Stimulated activated CD8-positive, alpha-beta memory T cell treated with anti-CD3 and anti-CD28 coated beads, Interleukin-7, amount 100 ng/mL, for 1 hour (primary cell): ENCODE results near the gene GTPBP4.

Source experiments
- DNase-seq, 2 donors: peaks; one replicate each; pipeline ENCODE4 v3.0.0-alpha.2; 2020; ENCODE audit warnings: low read depth in 2 of 2

Gene GTPBP4

DNA sequence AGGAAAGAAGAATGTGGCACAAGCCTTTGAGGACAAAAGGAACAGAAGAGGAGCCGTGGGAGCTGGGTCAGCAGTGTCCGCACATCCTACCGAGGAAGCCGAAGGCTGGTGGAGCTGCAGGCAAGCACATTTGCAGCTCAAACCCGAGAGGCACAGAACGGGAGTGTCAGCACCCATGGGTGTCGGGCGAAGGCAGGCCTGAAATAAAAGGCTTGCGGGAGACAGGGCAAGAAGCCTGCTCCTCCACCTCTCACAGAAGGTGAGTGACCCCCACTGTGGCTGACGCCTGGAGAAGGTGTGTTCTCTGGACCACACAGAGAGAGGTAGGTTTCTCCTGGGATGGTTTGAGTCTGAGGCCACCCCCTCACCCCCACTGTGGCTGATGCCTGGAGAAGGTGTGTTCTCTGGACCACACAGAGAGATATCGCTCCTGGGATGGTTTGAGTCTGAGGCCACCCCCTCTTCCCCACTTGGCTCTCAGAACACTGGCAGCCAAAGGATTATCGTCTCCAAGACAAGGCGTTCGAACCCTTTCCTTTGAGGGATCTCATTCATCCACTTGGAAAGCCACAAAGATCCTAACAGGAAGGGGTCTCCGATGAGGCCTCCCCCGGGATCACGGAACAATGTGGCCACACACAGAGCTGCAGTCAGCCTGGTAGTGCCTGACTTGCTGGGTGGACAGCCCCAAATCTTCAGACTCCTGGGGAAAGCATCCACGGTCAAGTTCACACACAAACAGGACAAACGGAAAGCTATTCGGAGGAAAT is 21.6 kb upstream of the GTPBP4 start:
- no peak for DNase-seq

DNA sequence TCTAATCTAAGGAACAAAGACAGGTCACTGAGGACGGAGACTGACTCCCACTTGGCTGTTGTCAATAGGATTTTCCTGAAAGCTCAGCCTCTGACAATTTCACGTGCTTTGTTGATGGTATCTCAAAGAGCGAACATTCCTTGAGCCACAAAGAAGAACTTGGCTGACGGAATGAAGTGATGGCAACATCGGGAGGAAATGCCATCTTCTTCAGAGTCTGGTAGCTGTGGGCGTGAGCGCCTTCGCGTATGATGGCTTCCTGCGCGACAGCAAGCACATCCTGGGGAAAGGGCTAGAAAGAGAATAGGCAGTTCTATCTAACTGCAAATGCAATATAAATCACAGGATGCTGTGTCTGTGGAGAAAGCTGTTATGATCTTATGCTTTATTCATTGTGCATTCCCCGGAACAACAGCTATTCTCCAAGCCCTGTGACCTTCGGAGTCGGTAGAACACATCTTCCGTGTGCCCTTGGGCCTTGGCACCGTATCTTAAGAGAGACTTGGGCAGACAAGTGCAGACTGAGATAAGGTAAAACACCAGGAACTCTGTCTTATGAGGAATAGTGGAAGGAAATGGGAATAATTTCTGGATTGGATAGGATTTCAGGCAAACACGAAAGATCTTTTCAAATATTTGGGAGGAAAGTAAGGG is 19.6 kb upstream of the GTPBP4 start:
- no peak for DNase-seq

DNA sequence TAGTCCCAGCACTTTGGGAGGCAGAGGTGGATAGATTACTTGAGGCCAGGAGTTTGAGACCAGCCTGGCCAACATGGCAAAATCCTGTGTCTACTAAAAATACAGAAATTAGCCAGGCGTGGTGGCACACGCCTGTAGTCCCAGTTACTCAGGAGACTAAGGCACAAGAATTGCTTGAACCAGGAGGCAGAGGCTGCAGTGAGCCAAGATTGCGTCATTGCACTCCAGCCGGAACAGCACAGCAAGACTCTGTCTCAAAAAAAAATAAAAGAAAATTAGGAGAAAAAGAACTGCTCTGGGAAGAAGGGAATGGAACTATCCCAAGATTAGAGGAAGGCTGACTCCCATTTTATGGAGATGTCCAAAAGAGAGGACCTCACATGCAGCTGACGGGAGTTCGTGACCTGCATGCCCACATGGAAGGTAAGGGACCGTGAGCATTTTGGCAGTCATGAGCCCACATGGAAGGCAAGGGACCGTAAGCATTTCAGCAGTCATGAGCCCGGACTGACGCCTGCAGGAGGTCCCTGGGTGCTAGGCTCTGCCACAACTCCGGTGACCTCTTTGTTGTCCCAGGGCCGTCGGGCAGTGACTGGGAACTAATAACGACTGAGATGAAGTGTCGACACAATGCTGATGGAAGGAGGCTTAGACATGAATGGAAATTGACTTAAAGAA is 18.6 kb upstream of the GTPBP4 start:
- no peak for DNase-seq

DNA sequence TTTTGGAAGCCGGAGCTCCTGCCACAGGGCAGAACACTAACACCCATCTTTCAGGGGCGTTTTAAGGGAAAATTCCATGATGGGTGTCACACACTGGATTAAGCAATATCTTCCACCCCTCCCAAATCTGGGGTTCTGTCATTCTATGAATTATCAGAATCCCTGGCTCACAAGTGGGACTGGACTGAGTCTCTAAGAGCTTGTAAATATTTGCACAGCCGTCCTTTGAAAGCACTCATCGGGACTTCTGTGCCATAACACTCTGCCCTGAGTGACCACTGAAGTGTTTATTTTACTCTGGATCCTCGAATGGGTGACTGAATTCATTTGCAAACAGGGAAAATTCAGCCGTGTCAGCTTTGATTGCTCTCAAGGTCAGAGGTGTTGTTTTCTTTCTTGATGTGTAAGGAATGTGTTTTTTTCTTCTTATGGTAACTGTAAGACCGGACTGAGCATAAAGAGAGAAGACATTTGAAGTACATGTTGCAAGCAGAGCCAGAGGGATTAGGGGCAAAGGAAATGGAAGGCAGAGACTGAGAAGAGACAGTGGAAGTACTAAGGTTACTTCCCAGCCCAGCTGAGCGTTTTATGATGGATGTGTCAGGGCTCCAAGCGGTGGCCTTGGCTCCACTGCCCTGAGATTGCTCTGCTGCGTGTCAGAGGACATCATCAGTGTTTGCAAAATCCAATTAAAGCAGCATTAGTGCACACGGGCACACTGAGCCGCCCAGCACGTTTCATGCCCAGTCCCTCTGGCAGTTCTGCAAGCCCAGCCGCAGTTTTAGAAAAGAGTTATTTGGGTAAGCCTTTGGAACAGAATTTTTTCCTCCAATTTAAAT is 17.7 kb upstream of the GTPBP4 start:
- no peak for DNase-seq

DNA sequence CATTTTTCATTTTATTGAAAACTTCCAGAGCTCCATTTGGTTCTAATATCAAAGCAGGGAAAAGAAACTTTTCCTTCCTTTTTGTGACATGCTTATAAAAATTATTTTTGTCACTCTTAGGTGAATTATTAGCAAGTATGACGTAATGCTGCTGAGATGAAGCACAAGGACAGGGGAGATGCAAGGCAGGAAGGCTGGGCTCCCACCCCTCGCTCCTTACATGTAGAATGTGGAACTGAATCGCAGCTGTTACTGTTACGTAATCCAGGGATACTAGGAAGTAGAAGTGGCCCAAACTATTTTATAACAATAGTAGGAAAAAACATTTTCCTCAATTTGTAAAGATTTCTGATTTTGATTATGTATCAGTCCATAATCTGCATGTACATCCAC is 17.1 kb upstream of the GTPBP4 start:
- no peak for DNase-seq

DNA sequence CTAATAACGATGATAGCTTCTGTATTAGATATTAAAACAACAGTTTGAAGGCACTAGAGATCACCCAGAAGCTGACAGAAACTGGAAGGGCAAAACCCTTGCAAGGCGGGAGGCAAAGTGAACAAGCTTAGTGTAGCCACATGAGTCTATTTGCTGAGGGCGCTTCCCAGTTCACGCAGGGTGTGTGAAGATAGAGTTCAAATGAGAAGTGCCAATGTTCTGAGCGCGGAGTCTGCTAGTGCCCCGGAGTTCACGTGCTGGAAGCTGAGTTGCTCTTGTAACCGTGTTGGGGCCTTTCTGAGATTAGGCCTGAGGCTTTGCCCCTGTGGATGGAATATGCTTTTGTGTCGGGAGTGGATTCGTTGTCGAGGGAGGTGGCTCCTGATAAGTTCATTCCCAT is 16.6 kb upstream of the GTPBP4 start:
- no peak for DNase-seq

DNA sequence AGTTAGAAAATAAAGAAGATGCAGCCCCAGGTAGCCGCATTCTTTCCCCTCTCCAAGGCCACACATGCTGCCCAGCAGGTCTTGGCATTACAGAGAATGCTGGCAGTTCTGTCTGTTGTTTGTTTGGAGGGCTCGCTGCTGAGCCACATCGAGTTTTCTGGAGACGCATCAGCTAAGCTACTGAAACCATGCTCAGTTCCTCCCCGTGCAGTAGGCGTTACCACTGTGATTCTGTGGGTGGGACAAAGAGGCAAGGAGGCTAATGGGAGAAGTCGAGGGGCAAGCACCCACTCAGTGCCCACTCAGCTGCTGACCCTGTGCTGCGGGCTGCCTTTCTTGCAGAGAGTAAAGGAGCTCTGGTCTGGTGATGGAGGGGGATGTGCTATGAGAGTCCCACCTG is 15.5 kb upstream of the GTPBP4 start:
- no peak for DNase-seq

DNA sequence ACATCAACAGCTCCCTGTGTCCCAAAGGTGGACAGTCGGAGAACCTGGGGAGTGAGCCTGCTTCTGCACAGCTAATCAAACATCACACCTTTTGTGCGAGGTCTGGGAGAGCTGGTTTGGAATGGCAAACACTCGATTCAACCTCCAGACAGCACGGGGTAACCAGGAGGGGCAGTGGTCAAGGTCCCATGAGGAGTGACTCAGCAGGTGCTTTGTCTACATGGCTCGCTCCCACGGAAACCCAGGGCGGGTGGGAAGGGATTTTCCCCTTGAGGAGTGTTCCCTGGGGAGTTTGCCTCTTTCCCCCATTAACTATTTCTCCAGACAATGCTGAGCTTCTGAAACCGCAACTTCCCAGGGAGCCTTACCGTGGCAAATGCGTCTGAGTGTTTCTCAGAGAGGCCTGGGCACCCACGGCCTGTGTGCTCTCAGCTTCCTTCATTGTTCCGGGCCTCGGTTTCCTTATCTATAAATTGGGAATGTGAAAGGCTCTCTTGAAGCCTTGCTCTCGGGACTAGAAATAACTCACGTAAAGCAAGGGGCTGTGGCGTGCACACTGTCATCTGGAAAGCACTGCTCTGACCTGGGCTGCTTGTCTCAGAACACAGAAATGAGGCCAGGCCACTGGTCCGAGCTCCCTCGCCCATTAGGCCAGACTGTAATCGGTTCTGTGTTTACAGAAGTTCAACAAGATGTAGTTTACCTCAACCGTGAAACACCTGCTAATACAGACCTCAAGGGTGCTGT is 14.0 kb upstream of the GTPBP4 start:
- DNase-seq: no peak

DNA sequence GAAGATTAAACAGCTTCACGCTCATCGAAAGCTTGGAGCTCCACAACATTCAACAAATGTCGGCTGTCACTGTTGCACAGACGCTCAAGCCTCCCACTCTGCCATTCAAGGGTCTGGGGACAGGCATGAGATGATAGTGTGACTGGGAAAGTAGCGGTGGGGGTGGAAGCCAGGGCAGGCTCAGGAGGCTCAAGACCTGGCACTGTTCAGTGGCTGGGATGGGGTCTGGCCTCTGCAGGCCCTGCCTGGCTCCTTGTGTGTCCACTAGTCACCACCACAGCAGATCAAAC is 13.5 kb upstream of the GTPBP4 start:
- DNase-seq: no peak

DNA sequence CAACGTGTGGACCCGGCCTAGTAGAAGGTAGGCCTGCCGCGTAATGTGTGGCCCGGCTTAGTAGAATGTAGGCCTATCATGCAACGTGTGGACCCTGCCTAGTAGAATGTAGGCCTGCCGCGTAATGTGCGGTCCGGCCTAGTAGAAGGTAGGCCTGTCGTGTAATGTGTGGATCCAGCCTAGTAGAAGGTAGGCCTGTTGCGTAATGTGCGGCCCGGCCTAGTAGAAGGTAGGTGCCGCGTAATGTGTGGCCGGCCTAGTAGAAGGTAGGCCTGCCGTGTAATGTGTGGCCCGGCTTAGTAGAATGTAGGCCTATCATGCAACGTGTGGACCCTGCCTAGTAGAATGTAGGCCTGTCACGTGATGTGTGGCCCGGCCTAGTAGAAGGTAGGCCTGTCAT is 11.9 kb upstream of the GTPBP4 start:
- no peak for DNase-seq

DNA sequence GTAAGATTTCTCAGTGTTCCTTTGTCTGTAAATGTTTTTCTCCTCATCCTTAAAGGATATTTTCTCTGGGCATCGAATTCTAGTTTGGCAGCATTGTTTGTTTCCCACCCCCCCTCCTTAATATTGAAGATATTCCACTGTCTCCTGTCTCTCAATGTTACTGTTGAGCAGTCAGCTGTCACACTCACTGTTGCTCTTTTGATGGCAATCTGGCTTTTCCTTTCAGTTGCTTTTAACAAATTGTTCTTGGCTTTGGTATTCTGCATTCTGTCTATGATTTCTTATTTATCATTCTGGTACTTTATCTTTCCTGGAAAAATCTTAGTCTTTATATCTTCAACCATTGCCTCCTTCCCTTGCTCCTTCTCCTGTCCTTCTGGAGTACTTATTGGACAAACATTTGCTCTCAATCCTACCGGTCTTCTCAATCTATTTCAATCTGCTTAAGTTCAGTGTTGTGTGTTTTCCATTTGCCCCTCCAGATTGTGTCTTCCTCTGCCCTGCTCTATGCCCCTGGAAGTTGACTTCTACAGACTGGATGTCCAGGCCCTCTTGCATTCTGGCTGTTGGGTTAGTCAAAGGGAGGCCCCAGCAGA is 9.3 kb upstream of the GTPBP4 start:
- no peak for DNase-seq

DNA sequence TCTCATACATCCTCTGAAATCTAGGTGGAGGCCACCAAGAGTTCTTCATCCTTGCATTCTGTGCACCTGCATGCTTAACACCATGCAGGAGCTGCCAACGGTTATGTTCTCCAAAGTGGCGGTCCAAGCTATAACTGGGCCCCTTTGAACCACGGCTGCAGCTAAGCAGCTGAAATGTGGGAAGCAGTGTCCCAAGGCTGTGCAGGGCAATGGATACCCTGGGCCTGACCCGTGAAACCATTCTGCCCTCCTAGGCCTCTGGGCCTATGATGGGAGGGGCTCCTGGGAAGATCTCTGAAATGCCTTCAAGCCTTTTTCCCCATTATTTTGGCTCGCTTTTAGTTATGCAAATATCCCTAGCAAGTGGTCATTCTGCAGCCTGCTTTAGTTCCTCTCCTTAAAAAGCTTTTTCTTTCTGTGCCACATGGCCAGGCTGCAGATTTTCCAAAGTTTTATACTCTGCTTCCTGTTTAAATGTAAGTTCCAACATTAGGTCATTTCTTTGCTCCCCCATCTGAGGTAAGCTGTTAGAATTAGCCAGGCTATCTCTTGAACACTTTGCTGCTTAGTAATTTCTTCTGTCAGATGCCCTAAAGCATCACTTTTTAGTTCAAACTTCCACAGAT is 7.7 kb upstream of the GTPBP4 start:
- no peak for DNase-seq

DNA sequence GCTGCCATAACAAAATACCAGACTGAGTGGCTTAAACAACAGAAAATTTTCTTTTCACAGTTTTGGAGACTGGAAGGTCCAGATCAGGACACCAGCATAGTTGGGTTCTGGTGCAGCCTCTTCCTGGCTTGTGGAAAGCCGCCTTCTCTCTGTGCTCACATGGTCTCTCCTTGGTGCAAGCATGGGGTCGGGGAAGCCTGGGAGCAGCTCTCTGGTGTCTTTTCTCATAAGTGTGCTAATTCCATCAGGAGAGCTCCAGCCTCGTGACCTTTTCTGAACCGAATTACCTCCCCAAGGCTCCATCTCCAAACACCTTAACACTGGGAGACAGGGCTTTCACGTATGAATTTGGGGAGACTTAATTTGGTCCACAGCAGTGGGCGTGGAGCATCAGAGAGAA is 4.8 kb upstream of the GTPBP4 start:
- no peak for DNase-seq

DNA sequence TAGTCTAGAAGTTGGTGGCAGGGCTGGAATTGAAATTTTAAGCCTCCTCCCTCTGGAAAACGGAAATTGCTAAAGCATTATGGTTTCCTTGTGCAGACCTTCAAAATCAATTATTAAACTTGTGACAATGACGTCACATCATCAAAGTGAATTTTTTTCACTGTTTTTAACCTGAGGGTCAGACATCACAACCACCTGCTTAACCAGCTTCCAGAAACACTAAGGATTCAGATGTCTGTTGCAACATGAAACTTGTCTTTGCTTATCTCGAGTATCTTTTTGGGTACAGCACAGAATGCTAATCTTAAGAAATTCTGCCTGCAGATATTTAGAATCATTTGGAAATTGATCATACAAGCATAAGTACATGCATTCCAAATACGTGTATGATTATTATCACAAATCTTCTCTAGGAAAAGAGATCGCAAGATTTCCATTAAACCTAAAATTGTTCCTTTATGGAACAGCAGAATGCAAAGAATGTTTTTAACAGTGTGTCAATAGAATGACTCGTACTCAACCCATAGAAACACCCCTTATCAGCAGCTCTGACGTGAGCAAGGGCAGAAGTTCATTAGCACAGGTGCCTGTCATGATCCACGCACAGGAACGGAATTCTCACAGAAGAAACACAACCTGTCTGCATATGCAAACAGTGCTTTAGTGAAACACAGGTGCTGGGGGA is 4.1 kb upstream of the GTPBP4 start:
- DNase-seq: no peak

DNA sequence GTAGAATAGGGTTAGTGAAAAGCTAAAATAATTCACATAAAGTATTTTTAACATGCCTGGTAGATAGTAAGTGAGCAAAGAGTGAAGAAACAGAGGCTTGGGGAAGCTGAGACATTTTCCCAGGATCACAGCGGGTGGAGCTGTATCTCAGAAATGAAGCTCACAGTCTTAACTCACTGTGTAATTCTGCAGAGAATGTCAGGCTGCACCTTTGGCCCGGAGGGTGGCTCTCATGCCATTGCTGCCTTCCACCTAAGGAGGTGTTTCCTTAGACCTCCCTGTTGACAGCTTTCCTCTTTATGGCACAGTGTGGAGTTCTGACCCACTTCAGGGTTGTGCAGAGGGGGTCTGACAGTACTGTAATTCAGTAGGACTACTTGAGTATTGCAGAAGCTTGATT is 2.9 kb upstream of the GTPBP4 start:
- no peak for DNase-seq

DNA sequence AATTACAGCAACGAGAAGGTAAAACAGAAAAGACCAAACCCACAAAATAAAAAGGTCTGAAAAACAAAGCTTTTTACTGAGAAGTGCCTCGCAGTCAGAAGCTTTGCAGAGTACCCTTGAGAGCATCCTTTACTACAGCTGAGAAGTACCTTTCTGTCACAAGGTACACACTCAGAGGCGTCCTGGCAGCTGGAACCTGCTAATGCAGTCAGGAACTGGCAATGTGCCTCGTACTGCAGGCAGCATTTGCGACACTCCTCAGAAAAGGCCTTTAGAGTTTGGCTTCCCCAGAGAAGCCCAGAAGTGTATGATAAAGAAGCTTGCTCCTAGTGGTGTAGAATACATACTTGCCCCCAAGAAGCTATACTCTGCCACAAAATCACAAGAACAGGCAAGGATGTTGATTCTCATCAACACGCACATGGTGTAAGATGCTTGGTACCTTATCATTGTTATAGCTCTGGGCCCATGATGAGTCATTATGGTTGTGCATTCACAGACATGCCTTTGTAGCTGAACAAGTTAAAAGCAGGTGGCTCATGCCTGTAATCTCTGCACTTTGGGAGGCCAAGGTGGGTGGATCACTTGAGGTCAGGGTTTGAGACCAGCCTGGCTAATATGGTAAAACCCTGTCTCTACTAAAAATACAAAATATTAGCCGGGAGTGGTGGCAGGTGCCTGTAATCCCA is 2.0 kb upstream of the GTPBP4 start:
- DNase-seq: no peak

DNA sequence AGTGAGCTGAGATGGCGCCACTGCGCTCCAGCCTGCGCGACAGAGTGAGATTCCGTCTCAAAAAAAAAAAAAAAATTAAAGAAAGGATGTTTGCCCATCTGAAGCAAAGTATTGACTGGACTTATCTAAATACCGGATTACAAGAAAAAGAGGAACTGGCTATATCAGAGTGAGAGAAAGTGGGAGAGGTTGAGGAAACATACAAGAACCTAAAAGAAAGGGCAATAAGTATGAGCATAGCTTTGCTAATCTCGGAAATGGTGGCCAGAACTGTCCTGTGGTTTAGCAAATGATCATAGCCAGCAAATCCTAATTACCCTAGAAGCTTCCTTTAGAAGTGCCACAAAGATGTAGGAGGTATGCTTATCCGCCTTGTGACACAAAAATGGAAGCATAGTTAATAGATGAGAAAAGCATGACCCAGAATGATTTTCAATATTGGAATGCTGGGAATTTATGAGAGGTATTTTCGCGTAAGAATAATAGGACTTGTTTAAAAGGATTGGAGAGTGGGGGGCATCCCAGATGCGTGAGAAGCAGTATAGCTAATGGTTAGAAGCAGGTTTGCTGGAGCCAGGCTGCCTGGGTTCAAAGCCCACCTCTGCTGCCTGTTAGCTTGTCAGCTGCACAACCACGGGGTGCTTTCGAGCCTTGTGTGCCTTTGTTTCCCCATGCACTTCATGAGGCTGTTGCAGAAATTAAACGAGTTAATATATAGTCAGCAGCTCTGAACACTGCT is 1.2 kb upstream of the GTPBP4 start:
- DNase-seq: no peak

DNA sequence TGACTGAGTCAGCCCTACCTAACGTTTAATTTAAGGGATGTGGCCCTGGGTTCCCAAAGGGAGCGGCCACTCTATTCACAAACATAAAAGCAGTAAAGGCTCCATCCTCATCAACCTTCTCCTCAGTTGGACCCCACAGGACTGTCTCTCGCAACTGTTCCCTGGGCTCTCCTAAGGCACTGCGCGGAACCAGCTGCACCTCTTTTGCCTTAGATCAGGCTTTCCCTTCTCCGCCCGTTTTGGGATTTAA is 689 bp upstream of the GTPBP4 start:
- no peak for DNase-seq
